COLO668 (cell line): ENCODE data around the gene SLC45A2.
"Not testable (repeated sequence)": the region's sequence is repeated elsewhere in the genome, so short reads cannot be mapped to it uniquely, and the experiment has no call there.

Source experiments
- DNase-seq: peaks from one replicate; lab custom pipeline; 2025; ENCODE audit not compliant: unreplicated experiment; lab: John Stamatoyannopoulos, UW

Gene SLC45A2, protein sequence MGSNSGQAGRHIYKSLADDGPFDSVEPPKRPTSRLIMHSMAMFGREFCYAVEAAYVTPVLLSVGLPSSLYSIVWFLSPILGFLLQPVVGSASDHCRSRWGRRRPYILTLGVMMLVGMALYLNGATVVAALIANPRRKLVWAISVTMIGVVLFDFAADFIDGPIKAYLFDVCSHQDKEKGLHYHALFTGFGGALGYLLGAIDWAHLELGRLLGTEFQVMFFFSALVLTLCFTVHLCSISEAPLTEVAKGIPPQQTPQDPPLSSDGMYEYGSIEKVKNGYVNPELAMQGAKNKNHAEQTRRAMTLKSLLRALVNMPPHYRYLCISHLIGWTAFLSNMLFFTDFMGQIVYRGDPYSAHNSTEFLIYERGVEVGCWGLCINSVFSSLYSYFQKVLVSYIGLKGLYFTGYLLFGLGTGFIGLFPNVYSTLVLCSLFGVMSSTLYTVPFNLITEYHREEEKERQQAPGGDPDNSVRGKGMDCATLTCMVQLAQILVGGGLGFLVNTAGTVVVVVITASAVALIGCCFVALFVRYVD

DNA sequence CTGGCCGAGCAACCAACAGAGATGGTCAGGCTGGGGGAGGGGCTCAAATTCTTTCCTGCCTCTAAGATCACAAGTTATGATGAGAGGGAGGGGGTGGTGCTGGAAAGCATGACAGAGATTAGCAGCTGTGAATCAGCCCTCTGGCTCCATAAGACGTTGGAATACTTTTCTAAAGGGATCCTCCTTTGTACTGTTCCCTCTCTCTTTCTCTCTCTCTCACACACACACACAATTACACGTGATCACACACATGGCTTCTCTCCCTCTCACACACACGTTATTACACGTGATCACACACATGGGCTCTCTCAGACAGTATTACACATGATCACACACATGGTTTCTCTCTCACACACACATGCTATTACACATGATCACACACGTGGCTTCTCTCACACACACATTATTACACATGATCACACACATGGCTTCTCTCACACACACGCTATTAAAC, at the start of gene SLC45A2:
SLC45A2 (minus strand) TSS at position 23 of the 454 bp plus-strand sequence. CDS start 110 bp downstream, outside the sequence.
- DNase-seq, result no peak

DNA sequence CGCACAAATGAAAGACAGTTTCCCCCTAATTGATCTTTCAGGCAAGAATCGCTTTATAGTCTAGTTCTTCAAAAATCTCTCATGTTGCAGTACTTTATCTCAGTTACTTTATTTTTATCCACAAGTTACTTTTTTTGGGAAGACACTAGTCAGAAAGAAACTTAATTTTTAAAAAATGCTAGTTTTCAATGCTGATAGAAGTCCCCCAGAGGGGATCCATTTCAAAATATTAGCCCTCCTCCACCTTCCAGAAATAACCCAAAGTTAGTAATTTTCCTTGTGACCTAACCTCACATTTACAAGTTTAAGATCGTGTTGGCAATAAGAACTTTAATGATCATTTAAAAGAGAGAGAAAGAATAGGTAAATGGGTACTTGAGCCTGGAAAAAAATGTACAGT, 47.5 kb upstream of the SLC45A2 start:
- DNase-seq, result no peak

DNA sequence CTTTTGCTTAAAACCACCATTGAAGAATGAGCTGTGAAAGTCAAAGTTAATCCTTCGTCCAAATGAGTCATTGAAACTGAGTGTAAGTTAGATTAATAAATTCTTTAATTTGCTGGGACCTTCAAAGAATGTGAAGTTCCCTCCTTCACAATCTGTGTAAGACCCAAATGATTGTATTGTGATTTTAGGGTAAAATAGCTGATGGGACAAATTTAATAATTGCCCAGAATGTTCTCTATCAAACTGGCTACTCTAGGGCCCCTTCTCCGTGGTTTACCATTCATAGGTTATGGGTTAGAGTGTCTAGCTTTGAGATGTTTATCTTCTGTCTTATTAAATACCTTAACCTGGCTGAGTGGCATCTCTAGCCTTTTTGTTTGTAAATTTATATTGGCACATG, 46.6 kb upstream of the SLC45A2 start:
- no peak for DNase-seq

DNA sequence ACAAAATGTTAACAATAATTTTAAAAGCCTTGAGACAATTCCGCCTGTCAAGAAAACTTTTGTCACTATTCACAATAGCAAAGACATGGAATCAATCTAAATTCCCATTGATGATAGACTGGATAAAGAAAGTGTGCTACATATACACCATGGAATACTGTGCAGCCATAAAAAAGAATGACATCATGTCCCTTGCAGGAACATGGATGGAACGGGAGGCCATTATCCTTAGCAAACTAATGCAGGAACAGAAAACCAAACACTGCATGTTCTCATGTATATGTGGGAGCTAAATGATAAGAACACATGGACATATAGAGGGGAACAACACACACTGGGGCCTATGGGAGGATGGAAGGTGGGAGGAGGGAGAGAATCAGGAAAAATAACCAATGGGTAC, 46.1 kb upstream of the SLC45A2 start:
- not testable (repeated sequence) for DNase-seq

DNA sequence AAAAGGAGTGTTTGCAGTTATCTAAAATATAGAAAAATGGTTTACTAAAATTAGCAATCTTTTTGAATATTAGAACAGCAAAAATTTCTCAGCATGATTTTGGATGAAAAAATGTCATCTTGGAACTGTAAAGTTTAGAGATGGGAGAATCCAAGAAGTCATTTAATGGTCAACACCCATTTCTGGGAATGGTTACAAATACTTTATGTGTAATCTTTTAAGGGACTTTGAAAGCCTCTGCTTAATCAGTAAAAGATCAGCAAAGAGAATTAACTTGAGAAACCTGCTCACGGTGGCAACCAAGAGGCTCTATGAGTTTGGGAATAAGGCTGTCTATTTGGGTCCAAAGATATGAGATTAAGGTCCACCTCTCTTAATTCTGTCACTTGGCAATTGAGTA, 45.6 kb upstream of the SLC45A2 start:
- no peak for DNase-seq

DNA sequence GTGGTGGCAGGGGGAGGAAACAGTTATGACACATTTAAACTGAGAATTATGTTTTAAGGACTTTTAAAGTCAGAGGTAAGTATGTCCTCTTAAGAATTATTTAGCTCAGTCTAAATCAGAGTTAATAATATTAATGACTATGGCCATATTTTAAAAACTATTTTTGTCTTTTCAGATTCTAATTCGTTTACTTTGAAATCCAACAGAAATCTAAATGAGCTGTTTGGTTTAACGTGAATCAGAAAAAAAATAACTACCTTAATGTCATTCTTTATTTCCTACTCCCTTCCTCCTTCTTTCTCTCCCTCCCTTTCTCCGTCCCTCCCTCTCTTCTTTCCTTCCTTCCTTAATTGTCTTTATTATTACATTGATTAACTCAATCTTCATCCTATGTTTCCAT, 43.9 kb upstream of the SLC45A2 start:
- DNase-seq, result no peak

DNA sequence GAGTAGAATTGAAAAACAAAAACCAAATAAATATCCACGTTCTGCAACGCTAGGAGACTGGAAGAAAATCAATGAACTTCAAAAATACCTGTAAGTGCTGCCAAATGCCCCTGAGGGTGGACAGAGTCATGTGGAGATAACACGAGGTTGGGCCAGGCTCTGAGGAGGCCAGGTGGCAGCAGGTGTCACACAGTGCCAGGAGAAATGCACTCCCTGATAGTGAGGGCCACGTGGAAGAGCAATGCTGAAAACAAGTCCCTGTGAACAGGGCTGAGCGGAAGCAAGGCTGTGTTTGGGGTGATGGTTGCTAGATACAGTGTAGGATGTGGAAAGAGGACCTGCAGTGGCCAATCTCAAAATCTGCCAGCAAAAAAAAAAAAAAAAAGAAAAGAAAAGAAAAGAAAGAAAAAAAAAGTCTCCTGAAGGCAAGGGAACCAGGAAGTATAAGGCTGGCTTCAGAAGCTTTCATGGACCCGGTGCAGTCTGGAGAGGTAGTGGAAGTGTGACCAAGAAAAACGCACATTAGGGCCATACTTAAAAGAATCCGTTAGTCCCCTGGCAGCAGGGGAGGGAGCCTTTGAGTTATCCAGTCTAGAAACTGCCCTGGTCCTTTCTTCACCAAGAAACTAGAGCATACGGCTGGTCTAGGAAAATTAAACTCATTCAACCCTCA, 41.7 kb upstream of the SLC45A2 start:
- no peak for DNase-seq

DNA sequence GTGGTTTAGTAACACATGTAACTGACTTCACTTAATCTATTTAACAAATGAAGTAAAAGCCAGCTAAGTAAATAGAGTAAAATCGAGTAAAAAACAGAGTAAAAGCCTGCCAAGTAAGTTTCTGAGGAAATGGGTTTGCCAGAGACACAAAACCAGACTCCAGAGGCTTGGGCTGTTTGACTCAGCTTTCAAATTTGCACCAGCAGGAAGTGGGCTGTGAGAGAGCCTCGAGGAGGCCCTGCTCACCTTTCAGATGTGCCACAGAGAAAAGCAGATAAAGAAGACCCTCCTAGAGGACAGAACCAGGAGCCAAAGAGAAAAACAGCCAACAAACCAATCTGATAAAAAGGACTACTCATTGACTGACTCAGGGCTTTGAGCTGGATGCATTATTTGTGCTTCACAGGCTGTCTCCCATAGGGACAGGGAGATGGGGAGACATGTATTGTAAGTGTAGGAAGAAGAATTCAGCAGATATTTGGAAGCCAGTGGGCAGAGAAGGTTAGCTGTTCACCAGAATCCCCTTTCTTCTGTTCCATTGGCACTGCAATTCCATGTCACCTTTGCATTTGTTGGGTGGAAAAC, 37.7 kb upstream of the SLC45A2 start:
- no peak for DNase-seq

DNA sequence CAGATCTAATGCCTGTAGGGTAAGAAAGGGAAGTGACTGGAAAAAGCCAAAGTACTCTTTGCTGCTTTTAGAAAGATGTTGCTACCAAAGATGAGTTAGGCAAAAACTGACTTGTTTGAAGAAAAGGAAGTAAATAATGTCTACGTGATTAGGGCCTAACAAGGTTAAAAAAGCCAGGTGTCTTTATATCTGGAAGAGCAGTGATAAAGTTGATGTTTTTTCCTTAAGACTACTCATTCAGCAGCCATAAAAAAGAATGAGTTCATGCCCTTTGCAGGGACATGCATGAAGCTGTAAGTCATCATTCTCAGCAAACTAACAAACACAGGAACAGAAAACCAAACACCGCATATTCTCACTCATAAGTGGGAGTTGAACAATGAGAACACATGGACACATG, 36.8 kb upstream of the SLC45A2 start:
- no peak for DNase-seq

DNA sequence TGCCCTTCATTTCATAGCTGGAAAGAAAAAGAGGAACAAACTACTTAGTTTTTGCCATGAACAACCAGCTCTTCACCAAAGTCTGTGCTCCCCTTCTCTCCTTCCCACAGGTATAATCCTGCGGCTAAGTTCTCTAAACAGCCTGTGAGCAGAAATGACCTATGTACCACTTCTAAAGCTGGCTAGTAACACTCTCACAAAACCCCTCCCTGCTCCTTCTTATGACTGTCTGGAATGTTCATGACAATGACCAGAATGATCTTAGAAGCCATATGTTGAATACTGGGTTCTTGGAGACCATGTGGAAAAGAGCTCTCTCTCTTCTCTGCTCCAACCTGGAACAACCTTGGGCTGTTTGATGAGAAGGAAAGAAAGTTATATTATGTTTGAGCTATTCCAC, 36.2 kb upstream of the SLC45A2 start:
- no peak for DNase-seq

DNA sequence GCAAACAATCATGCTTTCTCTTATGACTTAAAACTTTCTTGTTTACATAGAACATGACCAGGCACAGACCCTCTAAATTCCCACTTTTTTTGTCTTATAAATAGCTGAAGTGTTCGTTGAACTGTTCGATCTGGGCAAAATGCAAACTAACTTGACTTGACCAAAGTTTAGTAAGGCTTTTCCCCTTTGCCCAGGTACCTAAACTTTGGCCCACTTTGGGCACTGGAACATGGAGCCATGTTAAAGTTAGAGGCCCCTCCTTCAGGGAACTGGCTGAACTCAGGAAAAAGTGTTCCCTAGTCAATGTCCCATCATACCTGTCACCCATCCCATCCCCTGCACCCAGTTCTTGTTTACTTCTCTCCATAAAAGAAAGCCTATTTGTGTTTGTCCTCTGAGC, 32.8 kb upstream of the SLC45A2 start:
- no peak for DNase-seq

DNA sequence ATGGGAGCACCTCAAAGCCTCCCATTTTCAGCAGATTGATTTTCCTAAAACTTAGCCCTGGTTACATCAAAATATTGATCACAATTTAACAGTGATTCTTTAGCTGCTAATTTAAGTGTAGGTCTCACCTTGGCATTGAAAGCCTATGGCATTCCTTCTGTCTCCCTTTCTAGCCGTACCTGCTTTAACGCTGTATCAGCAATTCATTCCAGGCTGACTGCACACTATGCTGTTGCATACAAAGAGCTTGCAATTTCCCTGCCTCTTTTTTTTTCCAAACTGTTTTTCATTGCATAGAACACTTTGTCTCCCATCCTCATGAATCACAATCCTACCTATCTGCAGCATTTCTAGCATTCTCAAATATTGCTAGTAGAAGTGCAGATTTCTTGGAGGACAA, 32.3 kb upstream of the SLC45A2 start:
- no peak for DNase-seq

DNA sequence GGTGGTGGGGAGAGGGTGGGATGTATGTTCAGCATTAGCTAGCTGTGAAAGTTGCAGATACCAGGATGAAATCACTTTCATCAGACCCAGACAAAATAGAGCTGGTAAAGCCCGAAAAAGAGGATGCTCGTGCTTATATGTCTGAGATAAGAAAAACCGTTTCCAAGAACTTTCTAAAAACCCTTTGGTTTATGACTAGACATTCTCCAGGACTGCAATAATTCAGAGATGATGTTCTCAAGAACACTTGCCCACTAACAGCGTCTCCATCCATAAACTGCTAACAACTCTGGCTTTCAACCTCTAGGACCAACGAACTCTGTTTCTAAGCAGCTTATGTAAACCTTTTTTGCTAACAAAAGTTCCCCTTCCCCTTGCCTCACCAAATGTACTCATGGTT, 31.7 kb upstream of the SLC45A2 start:
- DNase-seq, result no peak

DNA sequence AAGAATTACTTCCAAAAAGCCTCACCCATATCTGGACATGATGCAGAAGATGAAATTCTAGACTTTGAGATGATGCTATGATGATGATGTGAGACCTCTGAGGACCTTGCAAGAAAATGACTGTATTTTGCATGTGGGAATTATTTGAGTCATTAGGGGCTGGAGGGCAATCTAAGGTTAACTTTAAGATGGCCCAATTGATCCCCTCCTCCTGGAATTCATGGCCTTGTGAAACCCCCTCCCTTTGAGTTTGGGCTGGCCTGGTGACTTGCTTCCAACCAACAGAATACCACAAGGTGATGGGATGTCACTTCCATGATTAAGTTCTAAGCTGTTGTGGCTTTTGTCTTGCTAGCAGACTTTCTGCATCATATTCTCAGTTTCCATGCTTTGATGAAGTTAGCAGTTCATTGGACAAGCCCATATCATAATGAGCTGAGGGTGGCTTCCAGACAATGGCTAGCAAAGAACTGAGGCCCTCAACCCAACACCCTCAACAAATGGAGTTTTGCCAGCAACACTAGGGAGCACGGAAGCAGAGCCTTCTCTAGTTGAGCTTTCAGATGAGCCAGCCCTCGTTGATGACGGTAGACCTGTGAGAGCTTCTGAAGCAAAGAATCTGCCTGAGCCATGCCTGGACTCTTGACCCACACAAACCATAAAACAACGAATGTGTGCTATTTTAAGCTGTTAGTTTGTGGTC, 30.8 kb upstream of the SLC45A2 start:
- DNase-seq, result no peak

DNA sequence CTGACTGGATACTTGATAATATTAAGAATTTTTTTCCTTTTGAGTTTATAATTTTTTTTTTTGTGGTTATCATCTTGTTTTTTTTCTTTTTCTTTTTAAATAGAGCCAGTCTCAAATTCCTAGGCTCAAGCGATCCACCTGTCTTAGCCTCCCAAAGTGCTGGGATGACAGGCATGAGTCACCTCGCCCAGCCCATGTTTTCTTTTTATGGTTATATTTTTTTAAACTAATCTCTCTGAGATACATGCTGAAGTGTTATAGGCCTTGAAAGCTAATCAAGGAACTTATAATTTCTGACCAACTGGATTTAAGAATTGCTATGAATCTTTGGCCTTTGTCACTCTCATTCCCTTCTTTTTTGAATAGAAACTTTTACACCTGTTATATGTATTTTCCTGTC, 30.1 kb upstream of the SLC45A2 start:
- no peak for DNase-seq

DNA sequence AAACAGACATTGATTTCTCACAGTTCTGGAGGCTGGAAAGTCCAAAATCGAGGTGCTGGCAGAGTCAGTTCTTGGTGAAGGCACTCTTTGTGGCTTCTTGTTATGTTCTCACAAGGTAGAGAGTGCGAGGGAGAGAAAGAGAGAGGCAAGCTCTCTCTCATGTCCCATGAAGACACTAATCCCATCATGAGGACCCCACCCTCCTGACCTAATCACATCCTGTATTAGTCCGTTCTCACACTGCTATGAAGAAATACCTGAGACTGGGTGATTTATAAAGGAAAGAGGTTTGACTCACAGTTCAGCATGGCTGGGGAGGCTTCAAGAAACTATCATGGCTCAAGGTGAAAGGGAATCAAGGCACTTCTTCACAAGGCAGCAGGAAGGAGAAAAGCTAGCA, 29.1 kb upstream of the SLC45A2 start:
- DNase-seq, result no peak

DNA sequence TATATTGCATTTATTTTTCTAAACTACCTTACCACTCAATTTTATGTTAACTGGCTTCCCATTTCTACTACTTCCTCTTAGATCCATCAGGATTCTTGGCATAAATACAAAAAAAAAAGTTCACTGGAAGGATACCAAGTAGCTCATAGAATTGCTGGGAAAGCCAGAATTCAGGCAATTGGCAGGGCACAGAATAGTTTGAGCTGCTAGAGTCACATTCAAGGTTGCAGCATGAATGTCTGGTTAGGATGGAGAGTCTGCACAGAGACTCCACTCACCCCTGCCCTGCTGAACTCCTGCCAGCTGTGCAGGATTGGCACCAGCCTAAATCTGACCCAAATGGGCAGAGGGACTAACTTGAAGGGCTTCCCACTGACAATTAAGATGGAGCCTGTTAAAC, 28.3 kb upstream of the SLC45A2 start:
- no peak for DNase-seq

DNA sequence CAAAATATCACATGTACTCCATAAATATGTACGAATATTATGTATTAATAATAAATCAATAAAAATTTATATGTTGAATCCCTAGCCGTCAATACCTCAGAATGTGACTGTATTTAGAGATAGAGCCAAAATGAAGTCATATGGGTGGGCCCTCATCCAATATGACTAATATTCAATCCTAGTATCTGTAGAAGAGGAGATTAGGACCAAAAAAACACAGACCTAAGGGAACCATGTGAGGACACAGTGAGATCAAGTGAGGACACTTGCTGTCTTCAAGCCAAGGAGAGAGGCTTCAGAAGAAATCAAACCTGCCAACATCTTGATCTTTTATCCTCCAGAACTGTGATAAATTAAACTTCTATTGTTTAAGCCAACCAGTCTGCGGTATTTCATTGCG, 27.0 kb upstream of the SLC45A2 start:
- DNase-seq, result no peak

DNA sequence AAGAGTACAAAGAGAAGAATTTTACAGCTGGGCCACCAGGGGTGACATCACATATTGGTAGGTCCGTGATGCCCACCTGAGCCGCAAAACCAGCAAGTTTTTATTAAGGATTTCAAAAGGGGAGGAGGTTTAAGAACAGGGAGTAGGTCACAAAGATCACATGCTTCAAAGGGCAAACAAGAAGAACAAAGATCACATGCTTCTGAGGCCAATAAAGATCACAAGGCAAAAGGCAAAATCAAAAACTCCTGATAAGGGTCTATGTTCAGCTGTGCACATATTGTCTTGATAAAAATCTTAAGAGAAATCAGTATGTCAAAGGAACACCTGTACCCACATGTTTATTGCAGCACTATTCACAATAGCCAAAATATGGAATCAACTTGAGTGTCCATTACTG, 25.7 kb upstream of the SLC45A2 start:
- DNase-seq, result not testable (repeated sequence)

DNA sequence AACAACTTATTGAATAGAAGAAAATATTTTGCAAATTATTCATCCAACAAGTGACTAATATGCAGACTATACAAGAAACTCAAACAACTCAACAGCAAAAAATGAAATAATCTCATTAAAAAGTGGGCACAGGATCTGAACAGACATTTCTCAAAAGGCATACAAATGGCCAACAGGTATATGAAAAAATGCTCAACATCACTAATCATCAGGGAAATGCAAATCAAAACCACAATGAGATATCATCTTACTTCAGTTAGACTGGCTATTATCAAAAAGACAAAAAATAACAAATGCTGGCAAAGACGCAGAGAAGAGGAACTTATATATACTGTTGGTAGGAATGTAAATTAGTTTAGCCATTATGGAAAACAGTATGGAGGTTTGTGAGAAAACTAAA, 25.1 kb upstream of the SLC45A2 start:
- DNase-seq, result no peak

DNA sequence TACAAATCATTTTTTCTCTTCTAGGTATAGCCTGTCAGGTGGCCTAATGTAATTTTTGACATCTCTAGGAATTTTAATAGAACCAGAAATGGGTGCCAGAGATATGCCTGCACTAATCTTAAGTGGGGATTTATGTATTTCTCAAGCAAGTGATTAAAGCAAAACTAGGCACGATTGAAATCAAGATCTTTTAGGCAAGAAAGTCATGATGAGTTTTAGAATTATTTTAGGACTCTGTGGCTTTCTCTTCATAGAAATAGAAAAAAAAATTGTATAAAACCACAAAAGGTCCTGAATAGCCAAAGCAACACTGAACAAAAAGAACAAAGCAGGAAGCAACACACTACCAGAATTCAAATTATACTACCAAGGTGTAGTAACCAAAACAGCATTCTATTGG, 24.3 kb upstream of the SLC45A2 start:
- no peak for DNase-seq
